Stimulated activated CD8-positive, alpha-beta memory T cell treated with anti-CD3 and anti-CD28 coated beads, Interleukin-12 subunit alpha, Interleukin-12 subunit beta, amount 100 ng/mL, for 1 hour (primary cell): ENCODE measurements around the gene OR2AG1.
"Not testable (repeated sequence)": the region's sequence is repeated elsewhere in the genome, so short reads cannot be mapped to it uniquely, and the experiment has no call there.

ENCODE experiments used
- DNase-seq: peaks from one replicate; pipeline ENCODE4 v3.0.0-alpha.2; 2020; ENCODE audit warnings: low read depth

OR2AG1 gene

GRCh38 chr11:6790546-6790945 lies 7.7 kb downstream of the OR2AG1 start:
- no peak for DNase-seq

GRCh38 chr11:6794639-6795038 lies 11.8 kb downstream of the OR2AG1 start:
- DNase-seq: no peak

GRCh38 chr11:6799402-6799801 lies 16.6 kb downstream of the OR2AG1 start, which contains the start of gene OR6A2:
Gene OR6A2, minus strand, starts transcription at chr11:6799689. Its CDS starts 3,981 bp downstream, at chr11:6795708.
- no peak for DNase-seq

- DNase-seq: not testable (repeated sequence)
Measured at GRCh38 chr11:6801075-6801474, 18.3 kb downstream of the OR2AG1 start.

GRCh38 chr11:6812390-6813005 lies 29.7 kb downstream of the OR2AG1 start:
- peak; percentile 4 for DNase-seq

GRCh38 chr11:6813656-6814055 lies 30.8 kb downstream of the OR2AG1 start:
- no peak for DNase-seq

- DNase-seq: no peak
Measured at GRCh38 chr11:6817694-6818093, 34.9 kb downstream of the OR2AG1 start.

- DNase-seq: no peak
Measured at GRCh38 chr11:6818967-6819366, 36.1 kb downstream of the OR2AG1 start.

GRCh38 chr11:6824136-6824823 lies 41.5 kb downstream of the OR2AG1 start:
- DNase-seq: no peak

- no peak for DNase-seq
Measured at GRCh38 chr11:6825231-6825744, 42.5 kb downstream of the OR2AG1 start.

GRCh38 chr11:6828103-6828502 lies 45.3 kb downstream of the OR2AG1 start:
- DNase-seq: no peak

- DNase-seq: no peak
Measured at GRCh38 chr11:6833356-6833755, 50.5 kb downstream of the OR2AG1 start.

GRCh38 chr11:6834021-6834420 lies 51.2 kb downstream of the OR2AG1 start:
- no peak for DNase-seq
